ENCODE data around the gene ZNF428. TPM values are rescaled to one million over a fixed set of nuclear protein-coding genes. Genes with fewer than 3 reads are reported as not detected.

Gene ZNF428
- total and polyA plus RNA-seq, 2 of the 8 experiments (the other 6 are each of a cell fraction or from before 2014, with no cell fraction given) = 7.8 to 16.7 TPM

DNA sequence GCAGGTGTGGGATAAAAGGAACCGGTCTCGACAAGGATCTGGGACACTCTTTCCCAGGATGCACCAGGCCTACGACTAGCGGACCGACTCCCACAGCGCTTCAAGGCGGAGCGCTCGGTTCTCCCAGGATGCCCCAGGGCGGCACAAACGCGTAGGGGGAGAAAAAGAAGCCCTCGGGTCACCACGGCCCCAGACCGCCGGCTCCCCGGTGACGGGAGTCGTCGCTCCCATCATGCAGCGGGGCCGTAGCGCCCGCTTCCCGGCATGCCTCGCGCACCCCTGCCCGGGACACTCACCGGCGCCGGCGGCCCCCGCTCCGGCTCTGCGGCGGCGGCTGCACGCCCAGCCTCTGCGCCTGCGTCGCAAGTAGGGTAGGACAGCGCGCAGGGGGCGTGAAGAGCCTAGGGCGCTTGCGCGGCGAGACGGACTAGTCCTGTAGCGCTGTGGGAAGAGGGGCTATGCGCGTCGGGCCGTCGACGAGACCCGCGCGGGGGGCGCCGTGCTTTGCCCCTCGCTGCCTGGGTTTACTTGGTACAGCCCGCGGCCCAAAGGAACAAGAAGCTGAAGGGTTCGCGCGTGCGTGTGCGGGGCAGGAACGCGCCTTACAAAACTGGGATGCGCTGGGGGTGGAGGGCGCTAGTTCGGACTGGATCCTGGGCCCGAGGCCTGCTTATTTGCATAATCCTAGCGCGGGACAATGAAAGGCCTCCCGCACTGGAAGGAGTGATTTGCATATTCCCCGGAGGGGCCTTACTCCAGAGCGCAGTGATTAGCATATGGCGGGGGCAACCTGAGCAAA, at the start of gene ZNF428 (continued):
- no peak for TF ChIP-seq CHD7 (IDR thresholded peaks at IDR 0.05; ENCODE audit: insufficient replicate concordance, low read length)
- 0 out of 2 replicates have a peak, but pooled peaks have one; percentile 9 for TF ChIP-seq GTF2F1 (IDR thresholded peaks at IDR 0.05; ENCODE audit: borderline replicate concordance, low read depth, low read length)
- TF ChIP-seq TBP (IDR thresholded peaks at IDR 0.05; ENCODE audit: low read depth, low read length) = 0 out of 2 replicates have a peak, but pooled peaks have one; percentile 47
- TF ChIP-seq KDM1A (IDR thresholded peaks at IDR 0.05; ENCODE audit: borderline replicate concordance, low read length) = peak; percentile 47; the same call in 1 of the 2 replicates
- no peak for TF ChIP-seq GABPA (IDR thresholded peaks at IDR 0.05; ENCODE audit: borderline replicate concordance, insufficient read depth, low read length)
- TF ChIP-seq POU5F1 (IDR thresholded peaks at IDR 0.05; ENCODE audit: low read depth, low read length) = peak; percentile 48; the same call in 1 of the 2 replicates
- no peak for TF ChIP-seq NANOG (IDR thresholded peaks at IDR 0.05; ENCODE audit: insufficient read depth, low read depth, low read length, poor library complexity, severe bottlenecking)
- TF ChIP-seq POLR2A (IDR thresholded peaks at IDR 0.05; ENCODE audit: control extremely low read depth in 1 of 2, low read depth in 2 of 2, low read length in 2 of 2) = peak in 1 of 2 experiments; percentile 56; a peak in 1 of 3 replicates
- TF ChIP-seq CBX8 (IDR thresholded peaks at IDR 0.05; ENCODE audit: borderline replicate concordance, low read depth, low read length) = no peak
